ENCODE results near the gene STXBP6.

DNA sequence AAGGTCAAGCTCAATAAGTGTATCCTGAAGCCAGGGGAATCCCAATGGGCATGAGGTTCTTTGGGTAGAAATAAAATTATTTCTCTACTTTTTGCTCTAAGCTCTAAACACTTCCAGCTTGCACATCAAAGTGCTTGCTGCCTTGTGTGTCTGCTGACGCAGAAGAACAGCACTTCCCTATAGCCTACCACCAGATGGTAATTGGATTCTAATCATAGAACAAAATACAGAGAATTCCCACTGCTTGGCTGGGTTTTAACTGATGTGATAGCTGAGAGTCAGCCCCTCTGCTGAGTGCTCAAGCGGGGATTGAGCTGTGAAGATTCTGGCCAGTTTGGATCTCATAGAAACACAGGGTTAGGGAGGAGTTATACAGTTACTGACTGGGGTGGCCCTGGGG is 283.5 kb downstream of the STXBP6 start:
- TF ChIP-seq, protein P1, sequence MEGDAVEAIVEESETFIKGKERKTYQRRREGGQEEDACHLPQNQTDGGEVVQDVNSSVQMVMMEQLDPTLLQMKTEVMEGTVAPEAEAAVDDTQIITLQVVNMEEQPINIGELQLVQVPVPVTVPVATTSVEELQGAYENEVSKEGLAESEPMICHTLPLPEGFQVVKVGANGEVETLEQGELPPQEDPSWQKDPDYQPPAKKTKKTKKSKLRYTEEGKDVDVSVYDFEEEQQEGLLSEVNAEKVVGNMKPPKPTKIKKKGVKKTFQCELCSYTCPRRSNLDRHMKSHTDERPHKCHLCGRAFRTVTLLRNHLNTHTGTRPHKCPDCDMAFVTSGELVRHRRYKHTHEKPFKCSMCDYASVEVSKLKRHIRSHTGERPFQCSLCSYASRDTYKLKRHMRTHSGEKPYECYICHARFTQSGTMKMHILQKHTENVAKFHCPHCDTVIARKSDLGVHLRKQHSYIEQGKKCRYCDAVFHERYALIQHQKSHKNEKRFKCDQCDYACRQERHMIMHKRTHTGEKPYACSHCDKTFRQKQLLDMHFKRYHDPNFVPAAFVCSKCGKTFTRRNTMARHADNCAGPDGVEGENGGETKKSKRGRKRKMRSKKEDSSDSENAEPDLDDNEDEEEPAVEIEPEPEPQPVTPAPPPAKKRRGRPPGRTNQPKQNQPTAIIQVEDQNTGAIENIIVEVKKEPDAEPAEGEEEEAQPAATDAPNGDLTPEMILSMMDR (IDR thresholded peaks at IDR 0.05; ENCODE audit: low read depth, low read length, poor library complexity, severe bottlenecking), result no peak
- TF ChIP-seq EZH2phosphoT487 (IDR thresholded peaks at IDR 0.05; ENCODE audit: borderline replicate concordance, low read length), result no peak
